Dedifferentiated amniotic fluid mesenchymal stem cell (primary cell): ENCODE measurements around the gene LZTS3.
"Not testable (repeated sequence)": the region's sequence is repeated elsewhere in the genome, so short reads cannot be mapped to it uniquely, and the experiment has no call there.

Experiments
- DNase-seq: peaks from one replicate; pipeline ENCODE4 v3.0.0-alpha.2; 2016; ENCODE audit errors: extremely low spot score

Gene LZTS3

GRCh38 chr20:3167738-3168078 is 5.6 kb downstream of the LZTS3 start:
- no peak for DNase-seq

- no peak for DNase-seq
Observed at GRCh38 chr20:3166913-3167342, 6.4 kb downstream of the LZTS3 start.

GRCh38 chr20:3166338-3166912 is 6.9 kb downstream of the LZTS3 start:
- no peak for DNase-seq

GRCh38 chr20:3165473-3166337 is 7.6 kb downstream of the LZTS3 start:
- DNase-seq: no peak

GRCh38 chr20:3164763-3165410 is 8.5 kb downstream of the LZTS3 start:
- DNase-seq: no peak

GRCh38 chr20:3164043-3164762 is 9.1 kb downstream of the LZTS3 start:
- DNase-seq: no peak

GRCh38 chr20:3163099-3164042 is 10.0 kb downstream of the LZTS3 start:
- no peak for DNase-seq

- no peak for DNase-seq
Observed at GRCh38 chr20:3162080-3162611, 11.2 kb downstream of the LZTS3 start.

- DNase-seq: no peak
Observed at GRCh38 chr20:3161316-3162079, 11.9 kb downstream of the LZTS3 start.

- no peak for DNase-seq
Observed at GRCh38 chr20:3160418-3160817, 12.9 kb downstream of the LZTS3 start.

- DNase-seq: peak; percentile 21
Observed at GRCh38 chr20:3158968-3159431, 14.3 kb downstream of the LZTS3 start.

GRCh38 chr20:3157817-3158216 is 15.5 kb downstream of the LZTS3 start:
- DNase-seq: no peak

GRCh38 chr20:3156811-3157619 is 16.3 kb downstream of the LZTS3 start:
- DNase-seq: no peak

- DNase-seq: not testable (repeated sequence)
Observed at GRCh38 chr20:3152057-3152644, 21.2 kb downstream of the LZTS3 start.

- DNase-seq: no peak
Observed at GRCh38 chr20:3150908-3151307, 22.4 kb downstream of the LZTS3 start.

- no peak for DNase-seq
Observed at GRCh38 chr20:3146732-3147341, 26.5 kb downstream of the LZTS3 start.

- no peak for DNase-seq
Observed at GRCh38 chr20:3141757-3142156, 31.6 kb downstream of the LZTS3 start.

- no peak for DNase-seq
Observed at GRCh38 chr20:3137492-3137891, 35.9 kb downstream of the LZTS3 start.
